ENCODE data around the gene KANSL2.
"Not testable (repeated sequence)": the region's sequence is repeated elsewhere in the genome, so short reads cannot be mapped to it uniquely, and the experiment has no call there.

The KANSL2 gene

GRCh38 chr12:48716493-48717251 is 34.6 kb upstream of the KANSL2 start, which contains the start of gene CCNT1:
Gene CCNT1 (minus strand): TSS chr12:48716707. CDS start chr12:48716675, 32 bp downstream.
- H3K36me3 ChIP-seq: peaks cover 35% of the 10 kb centered on the region

DNA sequence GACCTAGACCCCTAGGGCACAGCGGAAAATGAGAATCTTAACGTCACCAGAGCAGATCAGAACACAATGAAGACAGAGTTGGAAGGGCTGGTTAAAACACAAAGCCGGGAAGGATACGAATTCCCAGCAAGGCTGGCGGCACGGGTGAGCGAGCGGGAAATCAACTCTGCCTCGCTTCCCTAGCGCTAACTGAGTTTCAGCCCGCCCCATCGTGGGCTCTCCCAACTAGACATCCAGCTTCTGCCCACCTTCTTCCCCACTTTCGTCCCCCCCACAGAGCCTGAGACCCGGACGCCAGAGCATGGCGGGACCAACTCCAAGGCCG is 34.1 kb upstream of the KANSL2 start:
- H3K27ac ChIP-seq: peak overlapping the region; percentile 91
- H3K36me3 ChIP-seq: peaks cover 40% of the 10 kb centered on the region
- TF ChIP-seq, protein P1, sequence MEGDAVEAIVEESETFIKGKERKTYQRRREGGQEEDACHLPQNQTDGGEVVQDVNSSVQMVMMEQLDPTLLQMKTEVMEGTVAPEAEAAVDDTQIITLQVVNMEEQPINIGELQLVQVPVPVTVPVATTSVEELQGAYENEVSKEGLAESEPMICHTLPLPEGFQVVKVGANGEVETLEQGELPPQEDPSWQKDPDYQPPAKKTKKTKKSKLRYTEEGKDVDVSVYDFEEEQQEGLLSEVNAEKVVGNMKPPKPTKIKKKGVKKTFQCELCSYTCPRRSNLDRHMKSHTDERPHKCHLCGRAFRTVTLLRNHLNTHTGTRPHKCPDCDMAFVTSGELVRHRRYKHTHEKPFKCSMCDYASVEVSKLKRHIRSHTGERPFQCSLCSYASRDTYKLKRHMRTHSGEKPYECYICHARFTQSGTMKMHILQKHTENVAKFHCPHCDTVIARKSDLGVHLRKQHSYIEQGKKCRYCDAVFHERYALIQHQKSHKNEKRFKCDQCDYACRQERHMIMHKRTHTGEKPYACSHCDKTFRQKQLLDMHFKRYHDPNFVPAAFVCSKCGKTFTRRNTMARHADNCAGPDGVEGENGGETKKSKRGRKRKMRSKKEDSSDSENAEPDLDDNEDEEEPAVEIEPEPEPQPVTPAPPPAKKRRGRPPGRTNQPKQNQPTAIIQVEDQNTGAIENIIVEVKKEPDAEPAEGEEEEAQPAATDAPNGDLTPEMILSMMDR (IDR thresholded peaks at IDR 0.05; ENCODE audit: low read depth, low read length): no peak
- peaks cover 7% of the 10 kb centered on the region for H3K9me3 ChIP-seq (ENCODE audit: severe bottlenecking)
- H3K4me3 ChIP-seq (ENCODE audit: low read depth, low read length): peak overlapping the region; percentile 75
- no peak for DNase-seq
- H3K27me3 ChIP-seq (ENCODE audit: insufficient read depth, low read depth, severe bottlenecking): no peaks in the 10 kb centered on the region

More at GRCh38 chr12:48716493-48717251, 34.6 kb upstream of the KANSL2 start, which contains the start of gene CCNT1:
- H3K9me3 ChIP-seq (ENCODE audit: severe bottlenecking): peaks cover 7% of the 10 kb centered on the region
- H3K4me3 ChIP-seq (ENCODE audit: low read depth, low read length): peak within 1 kb of the TSS; percentile 75
- TF ChIP-seq, protein P1 (IDR thresholded peaks at IDR 0.05; ENCODE audit: low read depth, low read length): 0 out of 2 replicates have a peak, but pooled peaks have one; percentile 7
- DNase-seq: peak; percentile 99
- H3K27me3 ChIP-seq (ENCODE audit: insufficient read depth, low read depth, severe bottlenecking): no peaks in the 10 kb centered on the region
- H3K27ac ChIP-seq: peak within 1 kb of the TSS; percentile 91

DNA sequence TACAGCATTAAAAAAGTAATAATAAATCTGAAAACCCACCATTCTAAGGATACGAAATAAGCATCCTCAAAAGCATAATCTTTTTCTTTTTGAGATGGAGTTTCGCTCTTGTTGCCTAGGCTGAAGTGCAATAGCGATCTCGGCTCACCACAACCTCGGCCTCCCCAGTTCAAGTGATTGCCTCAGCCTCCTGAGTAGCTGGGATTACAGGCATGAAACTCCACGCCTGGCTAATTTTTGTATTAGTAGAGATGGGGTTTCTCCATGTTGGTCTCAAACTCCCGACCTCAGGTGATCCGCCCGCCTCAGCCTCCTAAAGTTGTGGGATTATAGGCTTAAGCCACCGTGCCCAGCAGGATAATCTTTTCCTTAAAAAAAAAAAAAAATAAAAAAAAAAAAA is 30.2 kb upstream of the KANSL2 start:
- Histone ChIP-seq H3K27me3 (ENCODE audit: insufficient read depth, low read depth, severe bottlenecking) (no peaks in the 10 kb centered on the region), H3K4me3 (ENCODE audit: low read depth, low read length) (no peak overlapping the region; the same call in 1 of the 2 replicates), H3K9me3 (ENCODE audit: severe bottlenecking) (no peaks in the 10 kb centered on the region), H3K36me3 (peaks cover 76% of the 10 kb centered on the region), H3K27ac (peak overlapping the region; percentile 57)
- peak; percentile 88 for DNase-seq
- TF ChIP-seq, protein P1 (IDR thresholded peaks at IDR 0.05; ENCODE audit: low read depth, low read length): no peak

DNA sequence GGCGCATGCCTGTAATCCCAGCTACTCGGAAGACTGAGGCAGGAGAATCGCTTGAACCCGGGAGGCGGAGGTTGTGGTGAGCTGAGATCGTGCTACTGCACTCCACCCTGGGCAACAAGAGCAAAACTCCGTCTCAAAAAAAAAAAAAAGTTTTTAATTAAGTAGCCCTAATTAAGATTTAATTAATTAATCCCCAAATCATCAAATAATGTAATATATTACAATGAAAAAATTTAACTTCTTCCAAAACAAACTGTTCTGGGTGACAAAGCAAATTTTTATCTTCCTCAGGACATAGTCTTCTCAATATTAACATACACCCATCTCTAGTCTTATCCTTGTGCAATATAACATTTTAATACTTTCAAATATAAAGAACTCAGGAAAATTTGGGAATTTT is 16.8 kb upstream of the KANSL2 start:
- H3K9me3 ChIP-seq (ENCODE audit: severe bottlenecking); DNase-seq; H3K4me3 ChIP-seq (ENCODE audit: low read depth, low read length); H3K27ac ChIP-seq; H3K27me3 ChIP-seq (ENCODE audit: insufficient read depth, low read depth, severe bottlenecking): not testable (repeated sequence)
- H3K36me3 ChIP-seq: peaks cover 79% of the 10 kb centered on the region

- no peaks in the 10 kb centered on the region for H3K27me3 ChIP-seq (ENCODE audit: insufficient read depth, low read depth, severe bottlenecking)
- peaks cover 77% of the 10 kb centered on the region for H3K36me3 ChIP-seq
- no peak overlapping the region for H3K27ac ChIP-seq
- DNase-seq: no peak
- H3K4me3 ChIP-seq (ENCODE audit: low read depth, low read length): no peak overlapping the region
- TF ChIP-seq, protein P1 (IDR thresholded peaks at IDR 0.05; ENCODE audit: low read depth, low read length): no peak
- no peaks in the 10 kb centered on the region for H3K9me3 ChIP-seq (ENCODE audit: severe bottlenecking)
These were observed 14.6 kb upstream of the KANSL2 start for GRCh38 chr12:48696626-48697025.

GRCh38 chr12:48695859-48696258 is 13.8 kb upstream of the KANSL2 start:
- H3K27me3 ChIP-seq (ENCODE audit: insufficient read depth, low read depth, severe bottlenecking): no peaks in the 10 kb centered on the region
- H3K4me3 ChIP-seq (ENCODE audit: low read depth, low read length): no peak overlapping the region
- no peak for DNase-seq
- H3K9me3 ChIP-seq (ENCODE audit: severe bottlenecking): no peaks in the 10 kb centered on the region
- no peak overlapping the region for H3K27ac ChIP-seq
- TF ChIP-seq, protein P1 (IDR thresholded peaks at IDR 0.05; ENCODE audit: low read depth, low read length): no peak
- peaks cover 81% of the 10 kb centered on the region for H3K36me3 ChIP-seq

Measured in WERI-Rb-1 (cell line).